Transverse colon (tissue), 4 donors: ENCODE measurements around the gene MEGF11. TPM values are rescaled to one million over a fixed set of nuclear protein-coding genes. Genes with fewer than 3 reads are reported as not detected.
"Not testable (repeated sequence)": the region's sequence is repeated elsewhere in the genome, so short reads cannot be mapped to it uniquely, and the experiment has no call there.

Experiments used
- DNase-seq: peaks from one replicate; pipeline ENCODE4 v3.0.0-alpha.2; 2019
- H3K27ac ChIP-seq, 4 donors: fragments of 200-600 bp; sonication (generic); 2 replicates each; pipeline ENCODE4 v1.5.1; 2016 to 2018; ENCODE audit warnings: inconsistent platforms in 4 of 4
- H3K27me3 ChIP-seq: fragments of 200-600 bp; sonication (generic); 2 replicates; pipeline ENCODE4 v1.5.1; 2017; ENCODE audit warnings: inconsistent platforms
- H3K36me3 ChIP-seq, 4 donors: fragments of 200-600 bp; sonication (generic); 2 replicates each; pipeline ENCODE4 v1.5.1; 2017 to 2019; ENCODE audit warnings: inconsistent platforms in 4 of 4
- H3K4me1 ChIP-seq, 4 donors: fragments of 200-600 bp; sonication (generic); 2 replicates each; pipeline ENCODE4 v1.5.1; 2017 to 2020; ENCODE audit warnings: inconsistent platforms in 4 of 4
- H3K4me3 ChIP-seq, 4 donors: fragments of 200-600 bp; sonication (generic); 1 replicate in 1 of 4; 2 replicates in 3 of 4; pipeline versions ENCODE4 v1.5.1 to v1.6.1; 2017 to 2019; ENCODE audit warnings: inconsistent platforms in 4 of 4
- H3K9me3 ChIP-seq, 2 donors: fragments of 200-600 bp; sonication (generic); 2 replicates each; pipeline ENCODE4 v1.5.1; 2017 to 2019; ENCODE audit warnings: inconsistent platforms in 2 of 2
- EP300 ChIP-seq: sonication (generic); formaldehyde crosslinking; IDR thresholded peaks from one replicate; pipeline ENCODE4 v1.6.1; 2017; ENCODE audit warnings: antibody characterized with exemption, low read depth
- POLR2A ChIP-seq: fragments of 450-650 bp; IDR thresholded peaks from one replicate; pipeline ENCODE4 v1.6.1; 2016; ENCODE audit warnings: antibody characterized with exemption, mild to moderate bottlenecking, moderate library complexity
- POLR2AphosphoS5 ChIP-seq, 3 donors: sonication (generic); formaldehyde crosslinking; IDR thresholded peaks; one replicate each; pipeline ENCODE4 v1.6.1; 2016; ENCODE audit warnings: antibody characterized with exemption in 3 of 3
- WGBS, 2 donors: methylation state at CpG; one replicate each; pipeline ENCODE4 v1.1.5; 2018; ENCODE audit warnings: low coverage in 1 of 2; 5-methylcytosine and 5-hydroxymethylcytosine counted together
- in situ Hi-C, 4 donors: fragments of 200-750 bp; cut with MboI; loops; one replicate each; pipeline versions ENCODE4 v1.15.0 to v1.15.1; 2017; ENCODE audit warnings: low sequenced_read_pairs in 3 of 4, low pct_ligation_motif_present in 1 of 4, low pct_unique_long_range_greater_than_20kb in 1 of 4
- intact Hi-C: fragments of 100-400 bp; cut with DNase I; formaldehyde crosslinking; loops from one replicate; pipeline ENCODE4 v1.15.1; 2023; ENCODE audit warnings: low total_unique reads
- total RNA-seq, 4 donors: library from RNA; depleted of rRNA; stranded (reverse); fragments of >200 nt; gene quantifications; one replicate each; pipeline ENCODE4 v1.1.0, GENCODE V29; 2016
- TF ChIP-seq, protein P1 (sequence below), 5 experiments: fragments of 200-600 bp in 3 of 5; fragments of 450-650 bp in 2 of 5; sonication (generic) in 3 of 5; IDR thresholded peaks; 1 replicate in 2 of 5; 2 replicates in 3 of 5; pipeline ENCODE4 v1.5.1; 2016 to 2017; ENCODE audit warnings: antibody characterized with exemption in 5 of 5, inconsistent platforms in 3 of 5, mild to moderate bottlenecking in 2 of 5, moderate library complexity in 1 of 5

The MEGF11 gene
- total RNA-seq, 4 donors from 2014 or later: 0.16 TPM; not detected in 3

DNA sequence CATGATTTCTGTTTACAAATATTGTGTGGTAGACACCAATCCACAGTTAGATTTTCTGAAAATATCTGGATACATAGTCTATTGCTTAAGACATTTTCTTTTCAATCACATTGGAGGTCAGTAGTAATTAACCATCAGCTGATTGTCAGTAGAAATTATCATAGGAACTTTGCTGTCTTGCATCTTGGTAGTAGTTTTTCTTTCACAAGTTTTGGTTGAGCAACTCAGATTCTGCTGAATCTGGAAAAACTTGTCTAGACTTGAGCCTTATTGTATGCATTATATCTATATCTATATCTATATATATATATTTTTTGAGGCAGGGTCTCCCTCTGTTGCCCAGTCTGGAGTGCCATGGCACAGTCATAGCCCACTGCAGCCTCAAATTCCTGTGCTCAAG is 380.3 kb downstream of the MEGF11 start:
- H3K27me3 ChIP-seq: no peaks in the 10 kb centered on the region
- peak overlapping the region in 1 of 4 donors; percentile 15 for H3K27ac ChIP-seq
- TF ChIP-seq POLR2A: no peak
- TF ChIP-seq EP300: no peak
- TF ChIP-seq, protein P1, sequence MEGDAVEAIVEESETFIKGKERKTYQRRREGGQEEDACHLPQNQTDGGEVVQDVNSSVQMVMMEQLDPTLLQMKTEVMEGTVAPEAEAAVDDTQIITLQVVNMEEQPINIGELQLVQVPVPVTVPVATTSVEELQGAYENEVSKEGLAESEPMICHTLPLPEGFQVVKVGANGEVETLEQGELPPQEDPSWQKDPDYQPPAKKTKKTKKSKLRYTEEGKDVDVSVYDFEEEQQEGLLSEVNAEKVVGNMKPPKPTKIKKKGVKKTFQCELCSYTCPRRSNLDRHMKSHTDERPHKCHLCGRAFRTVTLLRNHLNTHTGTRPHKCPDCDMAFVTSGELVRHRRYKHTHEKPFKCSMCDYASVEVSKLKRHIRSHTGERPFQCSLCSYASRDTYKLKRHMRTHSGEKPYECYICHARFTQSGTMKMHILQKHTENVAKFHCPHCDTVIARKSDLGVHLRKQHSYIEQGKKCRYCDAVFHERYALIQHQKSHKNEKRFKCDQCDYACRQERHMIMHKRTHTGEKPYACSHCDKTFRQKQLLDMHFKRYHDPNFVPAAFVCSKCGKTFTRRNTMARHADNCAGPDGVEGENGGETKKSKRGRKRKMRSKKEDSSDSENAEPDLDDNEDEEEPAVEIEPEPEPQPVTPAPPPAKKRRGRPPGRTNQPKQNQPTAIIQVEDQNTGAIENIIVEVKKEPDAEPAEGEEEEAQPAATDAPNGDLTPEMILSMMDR (IDR thresholded peaks at IDR 0.05): no peak
- no peak for TF ChIP-seq POLR2AphosphoS5 (IDR thresholded peaks at IDR 0.05)
- intact Hi-C loops: no loop called here
- H3K36me3 ChIP-seq: peaks cover 0 to 14% (median 4%) of the 10 kb centered on the region in 4 donors
- in situ Hi-C loops: loop anchor here in 1 of 4 donors (25.0 kb wide), 1 partner anchor 236 kb away; no protein-coding TSS in a partner anchor
- no peak overlapping the region for H3K4me3 ChIP-seq
- H3K9me3 ChIP-seq: no peaks in the 10 kb centered on the region
- no peak for DNase-seq
- H3K4me1 ChIP-seq: peaks cover 0 to 41% (median 11%) of the 10 kb centered on the region in 4 donors

DNA sequence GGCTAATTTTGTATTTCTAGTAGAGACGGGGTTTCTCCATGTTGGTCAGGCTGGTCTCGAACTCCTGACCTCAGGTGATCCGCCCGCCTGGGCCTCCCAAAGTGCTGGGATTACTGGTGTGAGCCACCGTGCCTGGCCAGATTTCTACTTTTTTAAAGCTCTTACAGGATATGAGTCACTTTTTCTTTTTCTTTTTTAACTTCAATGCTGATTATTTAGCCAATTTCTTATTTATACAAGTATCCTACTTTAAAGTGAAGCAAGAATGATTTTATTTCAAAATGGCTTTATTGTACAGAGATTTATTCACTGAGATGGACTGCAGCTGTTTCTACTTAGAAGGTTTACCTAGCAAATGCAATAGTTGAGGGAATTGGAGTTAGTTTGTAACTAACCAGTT is 381.0 kb downstream of the MEGF11 start:
- DNase-seq, H3K27me3 ChIP-seq, H3K4me3 ChIP-seq, H3K9me3 ChIP-seq, H3K36me3 ChIP-seq, intact Hi-C loops: not testable (repeated sequence)
- Histone ChIP-seq H3K27ac (peak overlapping the region in 2 of 4 donors; percentile 20 to 98), H3K4me1 (peaks cover 0 to 41% (median 11%) of the 10 kb centered on the region in 4 donors)
- 81 to 85% methylated on average over 3 to 5 of the region's 5 CpGs for WGBS, 2 donors
- in situ Hi-C loops: loop anchor here in 1 of 4 donors (25.0 kb wide), 1 partner anchor 235 kb away; no protein-coding TSS in a partner anchor

DNA sequence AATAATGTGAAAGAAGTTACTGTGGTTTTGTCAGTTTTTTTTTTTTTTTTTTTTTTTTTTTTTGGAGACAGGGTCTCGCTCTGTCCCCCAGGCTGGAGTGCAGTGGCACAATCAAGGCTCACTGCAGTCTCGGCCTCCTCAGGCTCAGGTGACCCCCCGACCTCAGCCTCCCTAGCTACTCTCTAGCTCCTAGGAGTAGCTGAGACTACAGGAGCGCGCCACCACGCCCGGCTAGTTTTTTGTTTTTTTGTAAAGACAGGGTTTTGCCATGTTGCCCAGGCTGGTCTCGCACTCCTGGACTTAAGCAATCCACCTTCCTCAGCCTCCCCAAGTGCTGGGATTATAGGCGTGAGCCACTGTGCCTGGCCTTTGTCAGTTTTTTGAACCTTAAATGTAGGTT is 381.7 kb downstream of the MEGF11 start:
- intact Hi-C loops, H3K36me3 ChIP-seq, DNase-seq, H3K27me3 ChIP-seq, H3K4me3 ChIP-seq, H3K9me3 ChIP-seq: not testable (repeated sequence)
- H3K27ac ChIP-seq: peak overlapping the region in 3 of 4 donors; percentile 20 to 98 (median 97)
- in situ Hi-C loops: loop anchor here in 1 of 4 donors (25.0 kb wide), 1 partner anchor 235 kb away; no protein-coding TSS in a partner anchor
- H3K4me1 ChIP-seq: peaks cover 0 to 41% (median 11%) of the 10 kb centered on the region in 4 donors
- WGBS, 2 donors: 82 to 88% methylated on average over 2 to 9 of the region's 9 CpGs

DNA sequence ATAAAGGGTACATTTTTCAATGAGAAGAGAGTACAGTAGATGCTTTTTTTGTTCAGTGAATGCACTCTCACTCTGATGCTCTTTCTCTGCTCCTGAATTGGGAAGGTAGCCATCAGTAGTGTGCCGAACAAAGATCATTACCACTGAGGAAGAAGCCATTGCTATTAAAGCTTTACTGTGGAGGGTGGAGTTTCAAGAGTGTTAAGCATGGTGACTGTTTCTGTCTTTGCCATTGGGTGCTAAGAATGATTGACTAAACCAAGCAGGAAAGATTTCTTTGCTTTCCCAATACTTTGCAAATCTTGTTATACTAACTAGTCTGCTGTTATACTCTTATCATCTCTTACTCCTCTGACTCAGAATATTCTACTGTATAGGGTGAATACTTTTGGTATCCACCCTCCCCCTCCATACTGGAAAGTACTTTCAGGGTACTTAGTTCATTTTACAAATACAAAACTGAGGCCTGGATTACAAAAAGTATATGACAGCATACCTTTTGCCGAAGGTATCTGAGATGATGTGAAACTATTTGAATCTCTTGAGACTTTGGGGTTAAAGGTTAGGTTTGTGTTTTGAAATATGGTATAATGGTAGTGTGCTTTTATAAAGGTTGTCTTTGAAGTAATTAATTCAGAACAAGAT is 382.5 kb downstream of the MEGF11 start:
- H3K27ac ChIP-seq: peak overlapping the region; percentile 96 to 98 (median 97)
- in situ Hi-C loops: loop anchor here in 1 of 4 donors (25.0 kb wide), 1 partner anchor 234 kb away; no protein-coding TSS in a partner anchor
- no peak for DNase-seq
- intact Hi-C loops: no loop called here
- no peaks in the 10 kb centered on the region for H3K36me3 ChIP-seq
- H3K9me3 ChIP-seq: no peaks in the 10 kb centered on the region
- no peaks in the 10 kb centered on the region for H3K27me3 ChIP-seq
- peak overlapping the region; percentile 70 to 90 (median 82) for H3K4me3 ChIP-seq
- TF ChIP-seq, protein P1 (IDR thresholded peaks at IDR 0.05): no peak
- TF ChIP-seq POLR2A (peak; percentile 55), POLR2AphosphoS5 (IDR thresholded peaks at IDR 0.05) (peak in 2 of 3 donors; percentile 2 to 43), EP300 (no peak)
- H3K4me1 ChIP-seq: peaks cover 0 to 36% (median 11%) of the 10 kb centered on the region in 4 donors
- 16 to 17% methylated on average over 2 of the region's 2 CpGs for WGBS, 2 donors

DNA sequence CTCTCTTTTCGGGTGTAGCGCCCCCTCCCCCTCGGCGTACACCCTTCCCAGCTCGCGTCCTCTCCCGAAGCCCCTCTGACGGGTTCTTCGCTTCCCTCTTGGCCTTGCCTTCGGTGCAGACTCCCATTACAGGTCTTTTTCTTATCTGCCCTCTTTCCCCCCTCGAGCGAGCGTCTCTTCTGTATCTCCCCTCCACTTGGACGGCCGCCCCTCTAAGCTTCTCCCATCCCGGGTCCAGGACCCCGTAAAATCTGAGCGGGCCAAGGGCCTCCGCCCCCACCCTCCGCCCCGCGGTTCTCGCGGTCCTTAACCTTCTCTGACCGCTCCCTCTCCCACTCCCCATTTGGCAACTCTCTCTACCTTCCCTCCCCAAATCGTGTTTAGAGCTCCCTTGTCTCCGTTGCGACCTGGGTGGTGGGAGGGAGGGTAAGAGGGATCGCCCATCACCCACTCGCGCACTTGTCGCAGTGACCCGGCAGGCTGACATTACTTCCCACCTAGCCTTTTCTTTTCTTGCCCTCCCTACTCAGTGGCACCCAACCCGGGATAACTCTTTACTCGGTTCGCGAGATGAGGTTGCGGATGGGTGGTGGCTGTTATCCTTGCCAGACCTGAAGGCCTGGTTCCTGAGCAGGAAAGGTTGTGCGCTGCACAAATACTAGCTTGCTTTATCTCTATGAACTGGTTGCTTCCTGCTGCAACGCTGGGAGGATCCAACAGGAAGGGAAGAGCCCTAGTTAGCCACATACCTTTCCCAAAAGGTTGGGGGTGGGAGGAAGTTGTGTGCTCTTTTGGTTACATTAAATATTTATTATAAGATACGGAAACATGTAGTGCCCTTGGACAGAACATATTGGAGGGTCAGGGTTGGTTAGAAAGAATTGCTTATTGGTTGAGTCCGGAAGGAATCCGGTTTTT is 383.3 kb downstream of the MEGF11 start:
- peak; percentile 75 for DNase-seq
- intact Hi-C loops: loop anchor here (10.0 kb wide), 1 partner anchor 75 kb away; the partner anchor contains the start of gene DENND4A
- 1% methylated on average over 23 to 43 of the region's 43 CpGs for WGBS, 2 donors
- no peaks in the 10 kb centered on the region for H3K9me3 ChIP-seq
- in situ Hi-C loops: loop anchor here in 1 of 4 donors (25.0 kb wide), 1 partner anchor 233 kb away; no protein-coding TSS in a partner anchor
- peak overlapping the region; percentile 96 to 98 (median 97) for H3K27ac ChIP-seq
- H3K4me3 ChIP-seq: peak overlapping the region; percentile 70 to 90 (median 82)
- H3K4me1 ChIP-seq: peaks cover 0 to 35% (median 11%) of the 10 kb centered on the region in 4 donors
- TF ChIP-seq, protein P1 (IDR thresholded peaks at IDR 0.05): no peak
- TF ChIP-seq POLR2AphosphoS5 (IDR thresholded peaks at IDR 0.05) (peak; percentile 53 to 89 (median 87)), EP300 (no peak), POLR2A (peak; percentile 88)
- H3K36me3 ChIP-seq: no peaks in the 10 kb centered on the region
- no peaks in the 10 kb centered on the region for H3K27me3 ChIP-seq
